Ovary (tissue), 3 donors: Measurements from ENCODE around the gene POLE.

Experiments
- CTCF ChIP-seq, 3 donors: fragments of 450-650 bp in 2 of 3; fragments of 200-600 bp in 1 of 3; IDR thresholded peaks; one replicate each; pipeline versions ENCODE4 v1.5.1 to v1.8.0; 2016 to 2022; ENCODE audit warnings: antibody characterized with exemption in 3 of 3, mild to moderate bottlenecking in 1 of 3
- POLR2A ChIP-seq: fragments of 450-650 bp; IDR thresholded peaks from one replicate; pipeline ENCODE4 v1.6.1; 2017; ENCODE audit warnings: antibody characterized with exemption, mild to moderate bottlenecking, moderate library complexity
- donor health status: DM: no; HTN: no; CAD: no.

- TF ChIP-seq CTCF (IDR thresholded peaks at IDR 0.05) (no peak), POLR2A (no peak)
These were observed 41.4 kb upstream of the POLE start for GRCh38 chr12:132728502-132728901.
